ENCODE data around the gene NANOS3. TPM values are rescaled to one million over a fixed set of nuclear protein-coding genes. Genes with fewer than 3 reads are reported as not detected.
A peak's percentile ranks its signal among the peaks of the same experiment; 100 is the strongest.

Gene NANOS3
- total and polyA plus RNA-seq, 2 donors, result 1.4 to 2.6 TPM

DNA sequence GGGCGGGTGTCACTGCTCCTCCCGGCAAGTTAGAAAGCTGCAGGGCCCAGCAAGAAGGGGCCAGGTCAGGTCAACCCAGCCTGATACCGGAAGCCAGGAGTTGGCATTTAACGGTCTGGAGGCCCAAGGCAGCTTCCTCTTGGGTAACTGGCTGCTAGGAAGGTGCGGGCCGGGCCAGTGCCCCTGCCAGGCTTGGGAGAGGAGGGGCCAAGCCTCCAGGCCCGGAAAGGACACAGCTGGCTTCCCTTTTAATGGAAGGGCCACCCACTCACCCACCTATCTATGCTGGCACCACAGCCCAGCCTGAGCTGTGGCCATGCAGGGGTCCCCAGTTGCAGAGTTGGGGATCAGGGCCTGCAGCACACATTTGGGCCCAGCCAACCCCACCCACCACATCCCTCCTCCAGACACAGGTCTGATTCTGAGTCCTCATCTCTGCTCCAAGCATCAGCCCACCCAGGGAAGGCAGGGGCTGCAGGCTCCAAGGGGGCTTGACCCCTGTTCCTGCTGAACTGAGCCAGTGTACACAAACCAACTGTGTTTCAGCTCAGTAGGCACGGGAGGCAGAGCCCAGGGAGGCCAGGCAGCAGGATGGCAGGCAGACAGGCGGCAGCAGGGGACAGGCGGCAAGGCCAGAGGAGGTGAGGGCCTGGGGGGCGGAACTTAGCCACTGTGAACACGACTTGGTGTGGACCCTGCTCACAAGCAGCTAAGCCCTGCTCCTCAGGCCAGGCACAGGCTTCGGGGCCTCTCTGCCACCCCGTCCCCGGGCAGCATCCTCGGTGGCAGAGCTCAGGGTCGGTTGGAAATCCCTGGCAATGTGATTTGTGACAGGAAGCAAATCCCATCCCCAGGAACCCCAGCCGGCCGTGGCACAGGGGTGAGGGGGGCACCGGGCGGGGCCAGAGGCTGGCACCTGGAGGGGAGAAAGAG is 40.9 kb upstream of the NANOS3 start:
- no peaks in the 10 kb centered on the region for H3K27me3 ChIP-seq (ENCODE audit: control insufficient read depth in 2 of 2, insufficient read depth in 1 of 2, low read length in 1 of 2)
- H3K4me1 ChIP-seq (ENCODE audit: control insufficient read depth in 2 of 2, insufficient read depth in 2 of 2, low read length in 2 of 2), result peaks cover 48 to 69% of the 10 kb centered on the region in 2 donors
- DNase-seq (ENCODE audit: low read depth in 6 of 9, low spot score in 9 of 9), result peak in 1 of 9 donors; percentile 33
- no peak overlapping the region for H3K4me3 ChIP-seq (ENCODE audit: low read length in 2 of 2)
- whole genome bisulfite sequencing, result 37% methylated on average over 21 of the region's 21 CpGs
- peak overlapping the region; percentile 87 to 91 for H3K27ac ChIP-seq (ENCODE audit: low read depth in 1 of 2, low read length in 1 of 2)
- peaks cover 1 to 4% of the 10 kb centered on the region in 2 donors for H3K36me3 ChIP-seq (ENCODE audit: control insufficient read depth in 2 of 2, insufficient read depth in 2 of 2, low read length in 1 of 2)
- no peaks in the 10 kb centered on the region for H3K9me3 ChIP-seq (ENCODE audit: control insufficient read depth in 2 of 2, insufficient read depth in 1 of 2, low read length in 1 of 2)

DNA sequence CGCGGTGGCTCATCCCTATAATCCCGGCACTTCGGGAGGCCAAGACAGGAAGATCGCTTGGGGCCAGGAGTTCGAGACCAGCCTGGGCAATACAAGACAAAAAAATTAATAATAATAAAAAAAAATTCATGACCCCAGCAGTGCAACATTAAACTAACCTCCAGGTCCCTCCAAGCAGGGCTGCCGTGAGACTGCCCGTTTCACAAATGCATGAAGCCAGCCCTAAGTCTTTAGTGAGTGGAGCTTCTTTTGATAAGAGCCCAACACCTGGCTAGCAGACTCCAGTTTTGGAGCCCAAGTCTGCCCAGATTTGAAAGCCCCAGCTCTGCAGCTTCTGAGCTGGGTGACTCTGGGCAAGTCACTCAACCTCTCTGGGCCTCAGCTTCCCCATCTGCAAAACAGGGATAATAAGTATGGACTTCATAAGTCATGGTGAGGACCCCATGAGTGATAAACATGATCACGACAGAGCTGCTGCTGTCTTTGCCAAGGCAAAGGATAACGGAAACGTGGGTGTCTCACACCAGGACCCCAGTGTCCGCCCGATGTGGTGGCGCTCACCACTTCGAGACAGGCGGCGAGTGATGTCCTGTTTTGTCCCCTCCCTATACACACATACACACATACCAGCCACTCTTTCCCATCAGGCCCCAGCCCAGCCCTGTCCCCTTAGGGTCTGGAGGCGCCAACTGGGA is 38.4 kb upstream of the NANOS3 start:
- H3K27me3 ChIP-seq (ENCODE audit: control insufficient read depth in 2 of 2, insufficient read depth in 1 of 2, low read length in 1 of 2), result peaks cover 0 to 16% of the 10 kb centered on the region in 2 donors
- DNase-seq (ENCODE audit: low read depth in 6 of 9, low spot score in 9 of 9), result no peak
- H3K27ac ChIP-seq (ENCODE audit: low read depth in 1 of 2, low read length in 1 of 2), result peak overlapping the region; percentile 82 to 93
- peaks cover 50 to 82% of the 10 kb centered on the region in 2 donors for H3K4me1 ChIP-seq (ENCODE audit: control insufficient read depth in 2 of 2, insufficient read depth in 2 of 2, low read length in 2 of 2)
- H3K4me3 ChIP-seq (ENCODE audit: low read length in 2 of 2), result peak overlapping the region; percentile 41 to 48
- WGBS, result 73% methylated on average over 18 of the region's 18 CpGs
- no peaks in the 10 kb centered on the region for H3K9me3 ChIP-seq (ENCODE audit: control insufficient read depth in 2 of 2, insufficient read depth in 1 of 2, low read length in 1 of 2)
- peaks cover 0 to 4% of the 10 kb centered on the region in 2 donors for H3K36me3 ChIP-seq (ENCODE audit: control insufficient read depth in 2 of 2, insufficient read depth in 2 of 2, low read length in 1 of 2)

DNA sequence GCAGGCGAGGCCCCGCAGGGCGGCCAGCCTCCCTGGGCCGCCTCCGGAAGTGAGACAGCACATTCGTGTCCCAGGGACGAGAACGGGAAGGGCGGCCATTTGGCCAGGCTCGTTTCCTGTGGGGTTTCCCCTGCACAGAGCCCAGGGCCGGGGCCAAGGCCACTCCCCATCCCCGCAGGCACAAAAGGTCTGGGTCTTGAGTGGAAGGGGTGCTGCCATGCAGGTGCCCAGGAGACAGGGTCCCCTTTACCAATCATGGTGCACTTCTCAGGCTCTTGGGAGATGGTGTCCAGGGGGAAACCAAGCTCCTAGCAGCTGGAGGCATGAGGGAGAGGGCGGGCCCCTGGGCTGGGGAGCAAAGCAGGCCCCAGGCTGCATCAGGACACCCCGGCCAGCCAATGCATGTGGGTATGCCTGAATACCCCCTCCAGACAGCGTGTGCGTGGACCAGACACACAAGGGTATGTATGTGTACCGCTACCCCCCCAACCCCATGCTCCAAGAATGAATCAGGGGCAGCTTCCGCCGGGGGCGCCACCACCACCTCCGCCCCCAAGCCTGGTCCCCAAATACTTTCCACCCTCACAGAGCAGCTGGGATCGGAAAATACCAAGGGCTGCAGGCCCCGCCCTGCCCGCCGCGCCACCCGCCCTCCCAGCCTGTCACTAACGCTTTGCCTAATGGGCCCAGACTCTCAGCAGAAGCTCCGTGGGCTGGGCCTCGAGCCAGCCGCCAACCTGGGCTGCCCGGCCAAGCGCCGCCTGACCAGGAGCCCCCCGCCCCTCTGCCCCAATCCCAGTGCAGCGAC is 37.6 kb upstream of the NANOS3 start:
- 9% methylated on average over 36 of the region's 36 CpGs for WGBS
- DNase-seq (ENCODE audit: low read depth in 6 of 9, low spot score in 9 of 9), result peak in 4 of 9 donors; percentile 58 to 85 (median 69)
- Histone ChIP-seq H3K36me3 (ENCODE audit: control insufficient read depth in 2 of 2, insufficient read depth in 2 of 2, low read length in 1 of 2) (peaks cover 0 to 4% of the 10 kb centered on the region in 2 donors), H3K4me1 (ENCODE audit: control insufficient read depth in 2 of 2, insufficient read depth in 2 of 2, low read length in 2 of 2) (peaks cover 43 to 82% of the 10 kb centered on the region in 2 donors), H3K27me3 (ENCODE audit: control insufficient read depth in 2 of 2, insufficient read depth in 1 of 2, low read length in 1 of 2) (peaks cover 0 to 16% of the 10 kb centered on the region in 2 donors), H3K9me3 (ENCODE audit: control insufficient read depth in 2 of 2, insufficient read depth in 1 of 2, low read length in 1 of 2) (no peaks in the 10 kb centered on the region), H3K4me3 (ENCODE audit: low read length in 2 of 2) (peak overlapping the region; percentile 41 to 48), H3K27ac (ENCODE audit: low read depth in 1 of 2, low read length in 1 of 2) (peak overlapping the region; percentile 82 to 93)

DNA sequence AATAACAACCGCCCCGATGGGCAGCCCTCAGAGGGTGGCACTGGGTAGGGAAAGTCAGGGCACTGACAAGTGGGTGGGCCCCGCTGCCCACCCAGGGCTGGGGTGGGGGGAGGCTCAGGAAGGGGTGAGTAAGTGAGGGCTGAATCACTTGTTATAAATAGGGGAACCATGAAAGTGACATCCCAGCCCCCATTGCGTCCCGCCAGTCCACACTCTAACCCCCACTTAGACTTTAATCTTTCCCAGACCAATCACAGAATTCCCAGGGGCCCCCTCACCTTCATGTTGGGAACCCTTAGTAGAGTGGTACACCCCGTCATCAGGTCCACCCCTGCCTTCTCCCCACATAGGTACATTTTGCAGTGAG is 37.0 kb upstream of the NANOS3 start:
- Histone ChIP-seq H3K4me3 (ENCODE audit: low read length in 2 of 2) (peak overlapping the region; percentile 41 to 48), H3K36me3 (ENCODE audit: control insufficient read depth in 2 of 2, insufficient read depth in 2 of 2, low read length in 1 of 2) (peaks cover 0 to 4% of the 10 kb centered on the region in 2 donors), H3K27ac (ENCODE audit: low read depth in 1 of 2, low read length in 1 of 2) (peak overlapping the region; percentile 82 to 93), H3K4me1 (ENCODE audit: control insufficient read depth in 2 of 2, insufficient read depth in 2 of 2, low read length in 2 of 2) (peaks cover 43 to 86% of the 10 kb centered on the region in 2 donors), H3K9me3 (ENCODE audit: control insufficient read depth in 2 of 2, insufficient read depth in 1 of 2, low read length in 1 of 2) (no peaks in the 10 kb centered on the region), H3K27me3 (ENCODE audit: control insufficient read depth in 2 of 2, insufficient read depth in 1 of 2, low read length in 1 of 2) (peaks cover 0 to 16% of the 10 kb centered on the region in 2 donors)
- WGBS, result 30% methylated on average over 6 of the region's 6 CpGs
- DNase-seq (ENCODE audit: low read depth in 6 of 9, low spot score in 9 of 9), result no peak

DNA sequence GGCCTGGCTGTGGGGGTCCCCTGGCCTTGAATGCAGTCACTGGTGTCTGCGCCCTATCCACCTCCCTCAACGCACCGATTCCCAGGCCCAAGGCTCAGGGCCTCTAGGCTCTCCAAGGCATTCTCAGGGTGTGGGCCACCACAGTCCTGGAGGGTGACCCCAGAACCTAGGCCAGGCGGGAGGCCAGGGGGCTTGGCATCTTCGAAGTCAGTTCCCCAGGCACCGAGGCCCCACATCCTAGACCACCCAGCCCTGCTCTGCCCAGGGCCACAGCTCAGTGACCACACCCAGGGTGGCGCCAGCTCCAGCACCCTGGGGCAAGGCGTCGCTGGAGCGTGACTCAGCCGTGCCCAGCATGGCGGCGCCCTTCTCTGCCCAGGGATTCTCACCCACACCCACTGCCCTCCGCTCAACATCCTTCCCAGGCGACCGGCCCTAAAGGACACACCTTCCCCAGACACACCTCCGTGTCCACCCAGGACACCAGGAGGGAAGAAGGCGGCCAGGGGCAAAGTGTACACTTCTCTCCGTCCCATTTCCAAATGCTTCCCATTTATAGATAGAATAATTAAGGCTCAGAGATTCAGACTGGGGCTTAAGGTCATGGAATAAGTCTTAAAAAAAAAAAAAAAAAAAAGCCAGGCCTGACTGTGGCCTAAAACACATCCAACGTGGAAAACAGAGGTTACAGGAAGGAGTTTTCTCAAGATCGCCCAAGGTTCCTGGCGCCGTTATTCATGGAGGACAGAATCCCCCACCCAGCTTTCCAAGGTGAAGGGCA is 36.4 kb upstream of the NANOS3 start:
- Histone ChIP-seq H3K36me3 (ENCODE audit: control insufficient read depth in 2 of 2, insufficient read depth in 2 of 2, low read length in 1 of 2) (peaks cover 0 to 4% of the 10 kb centered on the region in 2 donors), H3K4me3 (ENCODE audit: low read length in 2 of 2) (peak overlapping the region in 1 of 2 donors; percentile 48), H3K9me3 (ENCODE audit: control insufficient read depth in 2 of 2, insufficient read depth in 1 of 2, low read length in 1 of 2) (no peaks in the 10 kb centered on the region), H3K4me1 (ENCODE audit: control insufficient read depth in 2 of 2, insufficient read depth in 2 of 2, low read length in 2 of 2) (peaks cover 43 to 87% of the 10 kb centered on the region in 2 donors), H3K27me3 (ENCODE audit: control insufficient read depth in 2 of 2, insufficient read depth in 1 of 2, low read length in 1 of 2) (peaks cover 0 to 16% of the 10 kb centered on the region in 2 donors), H3K27ac (ENCODE audit: low read depth in 1 of 2, low read length in 1 of 2) (peak overlapping the region; percentile 82 to 93)
- DNase-seq (ENCODE audit: low read depth in 6 of 9, low spot score in 9 of 9), result no peak
- 81% methylated on average over 23 of the region's 23 CpGs for WGBS

DNA sequence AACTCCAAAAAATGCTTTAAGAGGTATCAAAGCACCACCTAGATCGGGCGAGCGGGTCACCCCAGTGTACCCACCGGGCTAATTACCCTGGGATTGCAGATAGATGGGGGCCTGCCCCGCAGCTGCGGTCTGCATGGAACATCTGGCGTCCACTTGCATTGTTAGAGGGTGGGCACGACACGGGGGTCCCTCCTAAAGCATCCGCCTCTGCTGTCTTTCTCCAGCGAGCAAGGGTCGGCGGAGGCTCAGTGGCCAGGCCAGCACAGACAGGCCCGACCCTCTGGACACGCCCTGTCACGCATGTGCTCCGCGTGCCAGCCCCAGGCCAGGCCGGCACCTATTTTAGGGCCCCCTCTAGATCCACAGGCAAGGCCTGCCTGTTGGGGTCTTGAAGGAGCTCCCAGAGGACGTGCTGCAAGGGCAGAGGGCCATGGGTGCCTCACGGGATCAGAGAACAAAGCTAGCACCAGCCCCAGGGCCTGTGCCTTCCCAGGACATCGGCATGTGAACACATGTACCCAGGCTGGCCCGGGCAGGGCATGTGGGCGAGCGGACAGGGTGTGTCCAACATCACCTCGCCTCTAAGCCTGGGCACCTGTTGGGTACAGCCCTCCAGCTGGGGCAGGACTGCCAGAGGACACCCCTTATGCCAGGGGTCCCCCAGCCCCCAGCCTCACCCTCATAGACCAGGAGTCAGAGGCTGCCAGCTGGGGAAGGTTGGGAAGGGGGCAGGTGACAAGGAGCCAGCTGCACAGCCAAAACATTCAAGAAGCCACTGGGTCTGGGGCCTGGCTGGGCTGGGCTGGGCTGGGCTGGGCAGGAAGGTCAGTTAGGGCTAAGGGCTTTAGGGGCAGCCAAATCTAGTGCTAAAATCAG is 35.6 kb upstream of the NANOS3 start:
- Histone ChIP-seq H3K27me3 (ENCODE audit: control insufficient read depth in 2 of 2, insufficient read depth in 1 of 2, low read length in 1 of 2) (peaks cover 0 to 16% of the 10 kb centered on the region in 2 donors), H3K27ac (ENCODE audit: low read depth in 1 of 2, low read length in 1 of 2) (peak overlapping the region; percentile 64 to 87), H3K36me3 (ENCODE audit: control insufficient read depth in 2 of 2, insufficient read depth in 2 of 2, low read length in 1 of 2) (no peaks in the 10 kb centered on the region), H3K9me3 (ENCODE audit: control insufficient read depth in 2 of 2, insufficient read depth in 1 of 2, low read length in 1 of 2) (no peaks in the 10 kb centered on the region), H3K4me3 (ENCODE audit: low read length in 2 of 2) (peak overlapping the region; percentile 48 to 73), H3K4me1 (ENCODE audit: control insufficient read depth in 2 of 2, insufficient read depth in 2 of 2, low read length in 2 of 2) (peaks cover 45 to 86% of the 10 kb centered on the region in 2 donors)
- 82% methylated on average over 26 of the region's 26 CpGs for whole genome bisulfite sequencing
- peak in 1 of 9 donors; percentile 10 for DNase-seq (ENCODE audit: low read depth in 6 of 9, low spot score in 9 of 9)

DNA sequence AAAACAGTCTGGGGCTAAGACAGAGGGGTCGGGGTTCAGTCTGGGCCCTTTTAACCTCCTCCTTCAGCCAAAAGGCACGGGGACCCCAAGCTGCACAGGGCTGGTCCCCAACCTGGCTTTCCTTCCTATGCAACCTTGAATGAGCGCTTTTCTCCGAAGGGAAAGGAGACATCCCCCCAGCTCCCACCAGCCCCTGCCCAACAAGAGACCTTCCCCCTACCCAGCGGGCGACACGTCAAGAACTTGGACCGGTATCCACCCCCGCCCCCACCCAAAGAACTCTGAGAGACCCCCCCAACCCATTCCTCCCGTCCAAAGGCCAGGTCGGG is 35.0 kb upstream of the NANOS3 start:
- H3K4me1 ChIP-seq (ENCODE audit: control insufficient read depth in 2 of 2, insufficient read depth in 2 of 2, low read length in 2 of 2), result peaks cover 45 to 86% of the 10 kb centered on the region in 2 donors
- H3K36me3 ChIP-seq (ENCODE audit: control insufficient read depth in 2 of 2, insufficient read depth in 2 of 2, low read length in 1 of 2), result no peaks in the 10 kb centered on the region
- 15% methylated on average over 11 of the region's 11 CpGs for WGBS
- peak overlapping the region; percentile 48 to 73 for H3K4me3 ChIP-seq (ENCODE audit: low read length in 2 of 2)
- DNase-seq (ENCODE audit: low read depth in 6 of 9, low spot score in 9 of 9), result peak in 1 of 9 donors; percentile 9
- peaks cover 0 to 5% of the 10 kb centered on the region in 2 donors for H3K9me3 ChIP-seq (ENCODE audit: control insufficient read depth in 2 of 2, insufficient read depth in 1 of 2, low read length in 1 of 2)
- peak overlapping the region; percentile 64 to 87 for H3K27ac ChIP-seq (ENCODE audit: low read depth in 1 of 2, low read length in 1 of 2)
- H3K27me3 ChIP-seq (ENCODE audit: control insufficient read depth in 2 of 2, insufficient read depth in 1 of 2, low read length in 1 of 2), result peaks cover 0 to 16% of the 10 kb centered on the region in 2 donors

Data from thymus (tissue), 11 donors.